Loucy (cell line): Measurements from ENCODE around the gene KCNK18.

ENCODE experiments used
- CTCF ChIP-seq: fragments of 200-600 bp; sonication (generic); conservative IDR thresholded peaks from 2 replicates; pipeline ENCODE4 v1.5.1; 2014; ENCODE audit warnings: mild to moderate bottlenecking, antibody characterized with exemption, low read length
- EZH2phosphoT487 ChIP-seq: fragments of 200-600 bp; IDR thresholded peaks from 2 replicates; pipeline ENCODE4 v1.6.1; 2018; ENCODE audit warnings: antibody characterized with exemption, mild to moderate bottlenecking, moderate library complexity, borderline replicate concordance

GRCh38 chr10:117222976-117223692 is 25.8 kb downstream of the KCNK18 start:
- TF ChIP-seq CTCF (no peak), EZH2phosphoT487 (no peak)
